ENCODE results near the gene AK6. TPM values are rescaled to one million over a fixed set of nuclear protein-coding genes. Genes with fewer than 3 reads are reported as not detected.

Gene AK6
- total and polyA plus RNA-seq, 4 experiments from 2014 or later = 25.3 to 90.3 (median 53.3) TPM

DNA sequence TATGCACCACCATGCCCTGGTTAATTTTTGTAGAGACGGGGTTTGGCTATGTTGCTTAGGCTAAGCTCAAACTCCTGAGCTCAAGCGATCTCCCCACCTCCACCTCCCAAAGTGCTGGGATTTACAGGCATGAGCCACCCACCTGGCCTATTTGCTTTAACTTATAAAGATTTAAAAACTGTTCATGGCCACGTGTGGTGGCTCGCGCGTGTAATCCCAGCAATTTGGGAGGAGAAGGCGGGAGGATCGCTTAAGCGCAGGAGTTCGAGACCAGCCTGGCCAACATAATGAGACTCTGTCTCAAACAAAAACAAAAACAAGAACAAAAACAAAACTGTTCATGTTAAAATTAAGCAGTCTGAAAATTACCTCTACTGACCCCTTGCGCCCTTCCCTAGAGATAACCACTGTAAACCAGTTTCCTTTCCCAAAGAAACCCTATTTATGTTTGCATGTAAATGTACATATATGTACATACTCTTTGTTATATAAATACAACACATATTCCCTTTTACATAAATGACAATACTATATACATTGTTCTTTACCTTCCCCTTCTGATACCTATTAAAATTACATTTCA is 1.5 kb downstream of the AK6 start:
- CTCF ChIA-PET (ENCODE audit: partially characterized antibody) = interaction anchor here (0.7 to 1.8 kb wide), 2 partner anchors 21 to 33 kb away, joined by 3 to 7 read pairs; no protein-coding TSS in a partner anchor
- H3K4me3 Mint-ChIP-seq = peak overlapping the region; percentile 89 to 99 (median 98)
- intact Hi-C loops (cut with micrococcal nuclease) = loop anchor here (10.0 kb wide), 1 partner anchor 1153 kb away; the partner anchor contains the start of gene PIK3R1

GRCh38 chr5:69364850-69365249 is 4.5 kb downstream of the AK6 start:
- peaks cover 19 to 60% (median 40%) of the 10 kb centered on the region in 4 donors for H3K4me1 Mint-ChIP-seq
- peaks cover 0 to 2% (median 0%) of the 10 kb centered on the region in 8 donors for H3K9me3 Mint-ChIP-seq
- DNase-seq = no peak
- no peak overlapping the region for H3K4me3 Mint-ChIP-seq
- peaks cover 11 to 63% of the 10 kb centered on the region in 2 donors for H3K36me3 Mint-ChIP-seq
- Histone ChIP-seq H3K4me1 (ENCODE audit: insufficient read depth, low read length) (peaks cover 19% of the 10 kb centered on the region), H3K27me3 (ENCODE audit: insufficient read depth, low read length) (no peaks in the 10 kb centered on the region), H3K4me3 (ENCODE audit: low read length in 2 of 2) (no peak overlapping the region), H3K9me3 (ENCODE audit: control insufficient read depth in 1 of 2, low read length in 2 of 2) (no peaks in the 10 kb centered on the region), H3K27ac (ENCODE audit: low read depth, low read length) (no peak overlapping the region), H3K36me3 (ENCODE audit: insufficient read depth, low read length) (peaks cover 20% of the 10 kb centered on the region)
- intact Hi-C loops (cut with micrococcal nuclease) = loop anchor here (10.0 kb wide), 1 partner anchor 1150 kb away; the partner anchor contains the start of gene PIK3R1
- H3K27me3 Mint-ChIP-seq = no peaks in the 10 kb centered on the region
- POLR2A ChIA-PET (ENCODE audit: partially characterized antibody) = no interaction called here
- H3K27ac Mint-ChIP-seq = peak overlapping the region in 1 of 7 donors; percentile 82
- CTCF ChIA-PET (ENCODE audit: partially characterized antibody) = no interaction called here

More for the DNA sequence above, 1.5 kb downstream of the AK6 start:
- Histone ChIP-seq H3K36me3 (ENCODE audit: insufficient read depth, low read length) (peaks cover 14% of the 10 kb centered on the region), H3K9me3 (ENCODE audit: control insufficient read depth in 1 of 2, low read length in 2 of 2) (no peaks in the 10 kb centered on the region), H3K4me1 (ENCODE audit: insufficient read depth, low read length) (peaks cover 29% of the 10 kb centered on the region), H3K4me3 (ENCODE audit: low read length in 2 of 2) (peak overlapping the region; percentile 67 to 74), H3K27me3 (ENCODE audit: insufficient read depth, low read length) (no peaks in the 10 kb centered on the region), H3K27ac (ENCODE audit: low read depth, low read length) (peak overlapping the region; percentile 23)
- no peaks in the 10 kb centered on the region for H3K27me3 Mint-ChIP-seq
- DNase-seq = no peak
- H3K4me1 Mint-ChIP-seq = peaks cover 24 to 76% (median 48%) of the 10 kb centered on the region in 4 donors
- H3K27ac Mint-ChIP-seq = peak overlapping the region; percentile 83 to 99 (median 99)
- peaks cover 11 to 48% of the 10 kb centered on the region in 2 donors for H3K36me3 Mint-ChIP-seq
- peaks cover 0 to 2% (median 0%) of the 10 kb centered on the region in 8 donors for H3K9me3 Mint-ChIP-seq
- POLR2A ChIA-PET (ENCODE audit: partially characterized antibody) = interaction anchor here (1.7 kb wide), 1 partner anchor 35 kb away, joined by 6 read pairs; the partner anchor contains the start of gene CCDC125

DNA sequence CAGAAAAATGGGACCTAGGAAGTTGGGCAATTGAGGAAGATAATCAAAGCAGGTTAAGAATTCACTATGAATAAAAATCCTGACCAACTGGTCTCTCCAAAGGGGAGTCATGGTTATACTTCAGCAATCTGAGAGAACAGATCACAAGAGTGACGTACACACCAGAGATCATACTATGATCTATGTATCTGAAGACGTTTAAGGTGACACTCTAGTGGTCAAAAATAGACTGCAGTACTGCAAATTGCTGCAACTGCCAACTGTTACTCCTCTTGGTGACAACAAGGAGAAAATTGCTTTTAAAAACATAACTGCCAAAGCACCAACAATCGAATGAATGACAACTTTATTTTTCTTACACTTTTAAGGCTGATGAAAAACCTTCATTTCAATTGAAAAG is 4.9 kb downstream of the AK6 start:
- POLR2A ChIA-PET (ENCODE audit: partially characterized antibody) = no interaction called here
- H3K9me3 Mint-ChIP-seq = no peaks in the 10 kb centered on the region
- H3K36me3 Mint-ChIP-seq = peaks cover 11 to 61% of the 10 kb centered on the region in 2 donors
- intact Hi-C loops (cut with micrococcal nuclease) = loop anchor here (10.0 kb wide), 1 partner anchor 1150 kb away; the partner anchor contains the start of gene PIK3R1
- H3K36me3 ChIP-seq (ENCODE audit: insufficient read depth, low read length) = peaks cover 20% of the 10 kb centered on the region
- H3K4me3 ChIP-seq (ENCODE audit: low read length in 2 of 2) = no peak overlapping the region
- no peak overlapping the region for H3K4me3 Mint-ChIP-seq
- no peaks in the 10 kb centered on the region for H3K9me3 ChIP-seq (ENCODE audit: control insufficient read depth in 1 of 2, low read length in 2 of 2)
- no peaks in the 10 kb centered on the region for H3K27me3 ChIP-seq (ENCODE audit: insufficient read depth, low read length)
- DNase-seq = peak in 3 of 5 donors; percentile 12 to 25 (median 14)
- no peak overlapping the region for H3K27ac ChIP-seq (ENCODE audit: low read depth, low read length)
- peak overlapping the region in 2 of 7 donors; percentile 3 to 82 for H3K27ac Mint-ChIP-seq
- H3K4me1 ChIP-seq (ENCODE audit: insufficient read depth, low read length) = peaks cover 19% of the 10 kb centered on the region
- CTCF ChIA-PET (ENCODE audit: partially characterized antibody) = no interaction called here
- H3K27me3 Mint-ChIP-seq = no peaks in the 10 kb centered on the region
- H3K4me1 Mint-ChIP-seq = peaks cover 20 to 57% (median 39%) of the 10 kb centered on the region in 4 donors

- ChIA-PET CTCF (ENCODE audit: partially characterized antibody) (no interaction called here), POLR2A (ENCODE audit: partially characterized antibody) (no interaction called here)
- Mint-ChIP-seq H3K4me1 (peaks cover 11 to 28% (median 22%) of the 10 kb centered on the region in 4 donors), H3K9me3 (no peaks in the 10 kb centered on the region), H3K27me3 (no peaks in the 10 kb centered on the region), H3K4me3 (no peak overlapping the region), H3K27ac (peak overlapping the region in 3 of 7 donors; percentile 0 to 77 (median 7)), H3K36me3 (peaks cover 13 to 51% of the 10 kb centered on the region in 2 donors)
- peaks cover 19% of the 10 kb centered on the region for H3K36me3 ChIP-seq (ENCODE audit: insufficient read depth, low read length)
- no peaks in the 10 kb centered on the region for H3K27me3 ChIP-seq (ENCODE audit: insufficient read depth, low read length)
- no peak for DNase-seq
- no peaks in the 10 kb centered on the region for H3K9me3 ChIP-seq (ENCODE audit: control insufficient read depth in 1 of 2, low read length in 2 of 2)
- no peak overlapping the region for H3K4me3 ChIP-seq (ENCODE audit: low read length in 2 of 2)
- H3K4me1 ChIP-seq (ENCODE audit: insufficient read depth, low read length) = peaks cover 4% of the 10 kb centered on the region
- intact Hi-C loops (cut with micrococcal nuclease) = loop anchor here (10.0 kb wide), 1 partner anchor 1146 kb away; the partner anchor contains the start of gene PIK3R1
- H3K27ac ChIP-seq (ENCODE audit: low read depth, low read length) = no peak overlapping the region
Measured at GRCh38 chr5:69360442-69360841, 8.9 kb downstream of the AK6 start.

DNA sequence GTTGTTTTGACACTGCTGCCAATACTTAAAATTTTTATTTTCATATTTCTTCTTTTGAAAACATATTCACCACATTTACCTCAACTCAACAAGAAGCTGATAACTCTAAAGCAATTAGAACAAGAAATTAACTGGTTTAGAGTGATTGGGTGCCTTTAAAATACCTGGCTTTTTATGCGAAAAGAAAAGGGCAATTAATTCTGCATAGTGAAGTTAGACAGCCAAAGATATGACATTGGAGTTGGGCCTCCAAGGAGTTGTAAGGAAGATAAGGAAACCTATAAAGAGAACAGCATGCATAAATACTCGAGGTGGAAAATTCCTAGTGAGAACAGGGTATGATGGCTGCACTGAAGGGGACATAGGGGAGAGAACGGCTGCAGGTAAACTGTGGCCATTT is 9.6 kb downstream of the AK6 start:
- CTCF ChIA-PET (ENCODE audit: partially characterized antibody) = no interaction called here

GRCh38 chr5:69350664-69351063 is 18.7 kb downstream of the AK6 start:
- peaks cover 0 to 2% (median 0%) of the 10 kb centered on the region in 4 donors for H3K4me1 Mint-ChIP-seq
- Histone ChIP-seq H3K4me1 (ENCODE audit: insufficient read depth, low read length) (no peaks in the 10 kb centered on the region), H3K36me3 (ENCODE audit: insufficient read depth, low read length) (peaks cover 10% of the 10 kb centered on the region), H3K4me3 (ENCODE audit: low read length in 2 of 2) (no peak overlapping the region), H3K9me3 (ENCODE audit: control insufficient read depth in 1 of 2, low read length in 2 of 2) (no peaks in the 10 kb centered on the region), H3K27me3 (ENCODE audit: insufficient read depth, low read length) (no peaks in the 10 kb centered on the region), H3K27ac (ENCODE audit: low read depth, low read length) (no peak overlapping the region)
- POLR2A ChIA-PET (ENCODE audit: partially characterized antibody) = no interaction called here
- no peaks in the 10 kb centered on the region for H3K9me3 Mint-ChIP-seq
- CTCF ChIA-PET (ENCODE audit: partially characterized antibody) = no interaction called here
- intact Hi-C loops (cut with micrococcal nuclease) = no loop called here
- H3K36me3 Mint-ChIP-seq = peaks cover 35 to 37% of the 10 kb centered on the region in 2 donors
- H3K27ac Mint-ChIP-seq = peak overlapping the region in 1 of 7 donors; percentile 57
- H3K4me3 Mint-ChIP-seq = no peak overlapping the region
- DNase-seq = no peak
- H3K27me3 Mint-ChIP-seq = no peaks in the 10 kb centered on the region

More for the DNA sequence above, 9.6 kb downstream of the AK6 start:
- Mint-ChIP-seq H3K27me3 (no peaks in the 10 kb centered on the region), H3K9me3 (no peaks in the 10 kb centered on the region), H3K4me1 (peaks cover 8 to 20% (median 16%) of the 10 kb centered on the region in 4 donors), H3K36me3 (peaks cover 9 to 46% of the 10 kb centered on the region in 2 donors), H3K4me3 (no peak overlapping the region), H3K27ac (peak overlapping the region in 4 of 7 donors; percentile 0 to 53 (median 12))
- intact Hi-C loops (cut with micrococcal nuclease) = loop anchor here (10.0 kb wide), 1 partner anchor 1145 kb away; the partner anchor contains the start of gene PIK3R1
- H3K36me3 ChIP-seq (ENCODE audit: insufficient read depth, low read length) = peaks cover 12% of the 10 kb centered on the region
- no peak overlapping the region for H3K4me3 ChIP-seq (ENCODE audit: low read length in 2 of 2)
- no peak overlapping the region for H3K27ac ChIP-seq (ENCODE audit: low read depth, low read length)
- POLR2A ChIA-PET (ENCODE audit: partially characterized antibody) = no interaction called here
- H3K4me1 ChIP-seq (ENCODE audit: insufficient read depth, low read length) = no peaks in the 10 kb centered on the region
- H3K27me3 ChIP-seq (ENCODE audit: insufficient read depth, low read length) = no peaks in the 10 kb centered on the region
- no peaks in the 10 kb centered on the region for H3K9me3 ChIP-seq (ENCODE audit: control insufficient read depth in 1 of 2, low read length in 2 of 2)
- no peak for DNase-seq

GRCh38 chr5:69343083-69343482 is 26.2 kb downstream of the AK6 start:
- Mint-ChIP-seq H3K4me1 (no peaks in the 10 kb centered on the region), H3K27me3 (no peaks in the 10 kb centered on the region), H3K4me3 (no peak overlapping the region), H3K36me3 (no peaks in the 10 kb centered on the region), H3K27ac (peak overlapping the region in 1 of 7 donors; percentile 32), H3K9me3 (no peaks in the 10 kb centered on the region)
- intact Hi-C loops (cut with micrococcal nuclease) = no loop called here
- Histone ChIP-seq H3K4me1 (ENCODE audit: insufficient read depth, low read length) (no peaks in the 10 kb centered on the region), H3K4me3 (ENCODE audit: low read length in 2 of 2) (no peak overlapping the region), H3K9me3 (ENCODE audit: control insufficient read depth in 1 of 2, low read length in 2 of 2) (no peaks in the 10 kb centered on the region), H3K27me3 (ENCODE audit: insufficient read depth, low read length) (no peaks in the 10 kb centered on the region), H3K27ac (ENCODE audit: low read depth, low read length) (no peak overlapping the region), H3K36me3 (ENCODE audit: insufficient read depth, low read length) (no peaks in the 10 kb centered on the region)
- ChIA-PET POLR2A (ENCODE audit: partially characterized antibody) (no interaction called here), CTCF (ENCODE audit: partially characterized antibody) (interaction anchor here (0.6 to 1.0 kb wide), 2 partner anchors 8 to 9 kb away, joined by 3 read pairs; no protein-coding TSS in a partner anchor)
- no peak for DNase-seq
